ENCODE measurements around the gene ACER1.

The ACER1 gene

GRCh38 chr19:6292006-6292405, 41.4 kb downstream of the ACER1 start:
- Histone ChIP-seq H3K36me3 (ENCODE audit: control insufficient read depth in 1 of 2, insufficient read depth in 2 of 2, low read depth in 1 of 2, low read length in 2 of 2) (no peaks in the 10 kb centered on the region), H2AFZ (ENCODE audit: low read depth, low read length) (no peak overlapping the region), H3K9ac (ENCODE audit: low read length) (no peak overlapping the region), H2BK15ac (ENCODE audit: low read depth, poor library complexity, severe bottlenecking) (no peak overlapping the region), H4K8ac (ENCODE audit: low read length) (no peak overlapping the region), H3K23ac (ENCODE audit: low read length in 2 of 2) (no peak overlapping the region), H2BK120ac (ENCODE audit: low read depth, low read length) (no peak overlapping the region), H3K27me3 (ENCODE audit: control insufficient read depth in 1 of 2, insufficient read depth in 1 of 2, low read length in 2 of 2) (no peaks in the 10 kb centered on the region), H3K4me3 (ENCODE audit: insufficient read depth in 1 of 2, low read depth in 1 of 2, low read length in 2 of 2) (no peak overlapping the region), H2AK5ac (ENCODE audit: low read length, severe bottlenecking) (no peak overlapping the region), H3K18ac (ENCODE audit: low read depth in 1 of 2, low read length in 2 of 2) (no peak overlapping the region), H3K4me1 (ENCODE audit: control insufficient read depth, insufficient read depth, low read depth, low read length) (no peaks in the 10 kb centered on the region), H4K91ac (ENCODE audit: low read length) (no peak overlapping the region), H3K4me2 (ENCODE audit: low read length, poor library complexity, severe bottlenecking) (no peak overlapping the region), H3K27ac (ENCODE audit: low read length, poor library complexity, severe bottlenecking) (no peak overlapping the region), H3K79me1 (replicated peaks; ENCODE audit: low read length, poor library complexity, severe bottlenecking) (no peaks in the 10 kb centered on the region), H3K14ac (ENCODE audit: low read length in 2 of 2) (no peak overlapping the region), H3K9me3 (ENCODE audit: control insufficient read depth, low read length) (peaks cover 38% of the 10 kb centered on the region), H2BK12ac (ENCODE audit: low read length in 2 of 2) (no peak overlapping the region), H2BK5ac (ENCODE audit: low read depth, low read length, poor library complexity, severe bottlenecking) (no peak overlapping the region), H3K4ac (ENCODE audit: low read depth in 1 of 2, low read length in 2 of 2) (no peak overlapping the region)
- DNase-seq = no peak
- 45% methylated on average over 4 of the region's 4 CpGs for WGBS

GRCh38 chr19:6288737-6289136, 44.7 kb downstream of the ACER1 start:
- no peak overlapping the region for H2BK5ac ChIP-seq (ENCODE audit: low read depth, low read length, poor library complexity, severe bottlenecking)
- no peak overlapping the region for H4K8ac ChIP-seq (ENCODE audit: low read length)
- no peak overlapping the region for H2AFZ ChIP-seq (ENCODE audit: low read depth, low read length)
- no peak overlapping the region for H3K4me2 ChIP-seq (ENCODE audit: low read length, poor library complexity, severe bottlenecking)
- H3K18ac ChIP-seq (ENCODE audit: low read depth in 1 of 2, low read length in 2 of 2) = no peak overlapping the region
- H2BK15ac ChIP-seq (ENCODE audit: low read depth, poor library complexity, severe bottlenecking) = no peak overlapping the region
- H3K27ac ChIP-seq (ENCODE audit: low read length, poor library complexity, severe bottlenecking) = no peak overlapping the region
- H3K4me3 ChIP-seq (ENCODE audit: insufficient read depth in 1 of 2, low read depth in 1 of 2, low read length in 2 of 2) = no peak overlapping the region
- no peak overlapping the region for H3K4ac ChIP-seq (ENCODE audit: low read depth in 1 of 2, low read length in 2 of 2)
- no peak overlapping the region for H4K91ac ChIP-seq (ENCODE audit: low read length)
- H3K79me1 ChIP-seq (replicated peaks; ENCODE audit: low read length, poor library complexity, severe bottlenecking) = no peaks in the 10 kb centered on the region
- no peaks in the 10 kb centered on the region for H3K36me3 ChIP-seq (ENCODE audit: control insufficient read depth in 1 of 2, insufficient read depth in 2 of 2, low read depth in 1 of 2, low read length in 2 of 2)
- no peaks in the 10 kb centered on the region for H3K4me1 ChIP-seq (ENCODE audit: control insufficient read depth, insufficient read depth, low read depth, low read length)
- H3K27me3 ChIP-seq (ENCODE audit: control insufficient read depth in 1 of 2, insufficient read depth in 1 of 2, low read length in 2 of 2) = no peaks in the 10 kb centered on the region
- no peak overlapping the region for H2BK120ac ChIP-seq (ENCODE audit: low read depth, low read length)
- no peak overlapping the region for H3K23ac ChIP-seq (ENCODE audit: low read length in 2 of 2)
- no peak overlapping the region for H2BK12ac ChIP-seq (ENCODE audit: low read length in 2 of 2)
- H2AK5ac ChIP-seq (ENCODE audit: low read length, severe bottlenecking) = no peak overlapping the region
- no peak for DNase-seq
- 100% methylated on average over 1 of the region's 1 CpG for WGBS
- H3K9ac ChIP-seq (ENCODE audit: low read length) = no peak overlapping the region
- H3K9me3 ChIP-seq (ENCODE audit: control insufficient read depth, low read length) = peaks cover 44% of the 10 kb centered on the region
- no peak overlapping the region for H3K14ac ChIP-seq (ENCODE audit: low read length in 2 of 2)

GRCh38 chr19:6287269-6287885, 46.0 kb downstream of the ACER1 start:
- Histone ChIP-seq H4K8ac (ENCODE audit: low read length) (no peak overlapping the region), H2AK5ac (ENCODE audit: low read length, severe bottlenecking) (no peak overlapping the region), H3K27ac (ENCODE audit: low read length, poor library complexity, severe bottlenecking) (no peak overlapping the region), H3K9me3 (ENCODE audit: control insufficient read depth, low read length) (peaks cover 35% of the 10 kb centered on the region), H3K23ac (ENCODE audit: low read length in 2 of 2) (no peak overlapping the region), H3K9ac (ENCODE audit: low read length) (no peak overlapping the region), H2BK120ac (ENCODE audit: low read depth, low read length) (no peak overlapping the region), H4K91ac (ENCODE audit: low read length) (no peak overlapping the region), H3K14ac (ENCODE audit: low read length in 2 of 2) (no peak overlapping the region), H3K36me3 (ENCODE audit: control insufficient read depth in 1 of 2, insufficient read depth in 2 of 2, low read depth in 1 of 2, low read length in 2 of 2) (no peaks in the 10 kb centered on the region), H3K27me3 (ENCODE audit: control insufficient read depth in 1 of 2, insufficient read depth in 1 of 2, low read length in 2 of 2) (no peaks in the 10 kb centered on the region), H3K4ac (ENCODE audit: low read depth in 1 of 2, low read length in 2 of 2) (no peak overlapping the region), H2AFZ (ENCODE audit: low read depth, low read length) (no peak overlapping the region), H3K4me1 (ENCODE audit: control insufficient read depth, insufficient read depth, low read depth, low read length) (no peaks in the 10 kb centered on the region), H2BK12ac (ENCODE audit: low read length in 2 of 2) (no peak overlapping the region), H3K4me2 (ENCODE audit: low read length, poor library complexity, severe bottlenecking) (no peak overlapping the region), H2BK5ac (ENCODE audit: low read depth, low read length, poor library complexity, severe bottlenecking) (no peak overlapping the region), H3K18ac (ENCODE audit: low read depth in 1 of 2, low read length in 2 of 2) (no peak overlapping the region), H3K4me3 (ENCODE audit: insufficient read depth in 1 of 2, low read depth in 1 of 2, low read length in 2 of 2) (no peak overlapping the region), H2BK15ac (ENCODE audit: low read depth, poor library complexity, severe bottlenecking) (no peak overlapping the region), H3K79me1 (replicated peaks; ENCODE audit: low read length, poor library complexity, severe bottlenecking) (no peaks in the 10 kb centered on the region)
- WGBS = 74% methylated on average over 5 of the region's 6 CpGs
- DNase-seq = peak; percentile 27

GRCh38 chr19:6286676-6287075, 46.7 kb downstream of the ACER1 start:
- H3K36me3 ChIP-seq (ENCODE audit: control insufficient read depth in 1 of 2, insufficient read depth in 2 of 2, low read depth in 1 of 2, low read length in 2 of 2) = no peaks in the 10 kb centered on the region
- H3K4me1 ChIP-seq (ENCODE audit: control insufficient read depth, insufficient read depth, low read depth, low read length) = no peaks in the 10 kb centered on the region

More at GRCh38 chr19:6286676-6287075, 46.7 kb downstream of the ACER1 start:
- Histone ChIP-seq H2AFZ (ENCODE audit: low read depth, low read length) (no peak overlapping the region), H3K23ac (ENCODE audit: low read length in 2 of 2) (no peak overlapping the region), H2AK5ac (ENCODE audit: low read length, severe bottlenecking) (no peak overlapping the region), H3K14ac (ENCODE audit: low read length in 2 of 2) (no peak overlapping the region), H3K4me3 (ENCODE audit: insufficient read depth in 1 of 2, low read depth in 1 of 2, low read length in 2 of 2) (no peak overlapping the region), H2BK120ac (ENCODE audit: low read depth, low read length) (no peak overlapping the region), H4K91ac (ENCODE audit: low read length) (no peak overlapping the region), H3K9ac (ENCODE audit: low read length) (no peak overlapping the region), H3K4me2 (ENCODE audit: low read length, poor library complexity, severe bottlenecking) (no peak overlapping the region), H3K18ac (ENCODE audit: low read depth in 1 of 2, low read length in 2 of 2) (no peak overlapping the region), H3K9me3 (ENCODE audit: control insufficient read depth, low read length) (peaks cover 29% of the 10 kb centered on the region), H3K4ac (ENCODE audit: low read depth in 1 of 2, low read length in 2 of 2) (no peak overlapping the region), H4K8ac (ENCODE audit: low read length) (no peak overlapping the region), H2BK5ac (ENCODE audit: low read depth, low read length, poor library complexity, severe bottlenecking) (no peak overlapping the region), H3K27ac (ENCODE audit: low read length, poor library complexity, severe bottlenecking) (no peak overlapping the region), H2BK15ac (ENCODE audit: low read depth, poor library complexity, severe bottlenecking) (no peak overlapping the region), H3K79me1 (replicated peaks; ENCODE audit: low read length, poor library complexity, severe bottlenecking) (no peaks in the 10 kb centered on the region), H3K27me3 (ENCODE audit: control insufficient read depth in 1 of 2, insufficient read depth in 1 of 2, low read length in 2 of 2) (no peaks in the 10 kb centered on the region), H2BK12ac (ENCODE audit: low read length in 2 of 2) (no peak overlapping the region)
- no peak for DNase-seq
- WGBS = 72% methylated on average over 4 of the region's 4 CpGs
